ENCODE results near the gene TH. TPM values are rescaled to one million over a fixed set of nuclear protein-coding genes. Genes with fewer than 3 reads are reported as not detected.

The TH gene
- total and polyA plus RNA-seq, 2 of the 8 experiments (the other 6 are each of a cell fraction or from before 2014, with no cell fraction given), result 0.09 TPM; not detected in 1

GRCh38 chr11:2192435-2192834 is 20.8 kb upstream of the TH start:
- ChIA-PET CTCF (ENCODE audit: partially characterized antibody) (interaction anchor here (0.7 to 6.1 kb wide), 17 partner anchors 14 to 694 kb away, joined by 3 to 116 read pairs (median 4); partner anchors contain the start of genes C11orf21, CDKN1C and TSPAN32), POLR2A (ENCODE audit: partially characterized antibody) (no interaction called here)
- no peaks in the 10 kb centered on the region for H3K79me2 ChIP-seq (ENCODE audit: control insufficient read depth in 1 of 2, insufficient read depth in 2 of 2, low read length in 2 of 2)
- no peak overlapping the region for H3K56ac ChIP-seq (replicated peaks; ENCODE audit: insufficient read length, low read depth, low read length)
- WGBS, 2 experiments (ENCODE audit: extremely low coverage in 1 of 2, insufficient coverage in 1 of 2, insufficient read length in 1 of 2, insufficient replicate concordance in 2 of 2, low coverage in 1 of 2, low lambda C conversion rate in 2 of 2, missing lambda C conversion rate in 1 of 2), result 83% methylated on average over 7 of the region's 10 CpGs; no CpG with 5 or more reads in 1 of the 2 experiments
- no peaks in the 10 kb centered on the region for H3K36me3 ChIP-seq (ENCODE audit: control insufficient read depth in 2 of 4, insufficient read depth in 4 of 4, low read length in 3 of 4)
- peaks cover 4% of the 10 kb centered on the region; the same call in 1 of the 2 replicates for H3K23me2 ChIP-seq (ENCODE audit: low read depth, low read length)
- H3K9me3 ChIP-seq (ENCODE audit: insufficient read depth in 2 of 2, low read depth in 1 of 2, low read length in 1 of 2), result no peaks in the 10 kb centered on the region
- H3K4me2 ChIP-seq (ENCODE audit: insufficient read depth in 1 of 2, low read depth in 2 of 2, low read length in 2 of 2), result no peak overlapping the region
- TF ChIP-seq YY1 (IDR thresholded peaks at IDR 0.05; ENCODE audit: low read depth, low read length) (no peak), SIRT6 (IDR thresholded peaks at IDR 0.05; ENCODE audit: low read length) (no peak), SP1 (IDR thresholded peaks at IDR 0.05; ENCODE audit: low read depth, low read length) (no peak), EZH2 (IDR thresholded peaks at IDR 0.05; ENCODE audit: low read depth, low read length, severe bottlenecking) (no peak), SRF (IDR thresholded peaks at IDR 0.05; ENCODE audit: low read depth, low read length) (no peak), SIN3A (conservative IDR thresholded peaks at IDR 0.05 in 1 of 2, IDR thresholded peaks at IDR 0.05 in 1 of 2; ENCODE audit: low read depth in 1 of 2, low read length in 2 of 2) (no peak), POLR2AphosphoS5 (IDR thresholded peaks at IDR 0.05; ENCODE audit: low read depth, low read length) (no peak), TBP (IDR thresholded peaks at IDR 0.05; ENCODE audit: low read depth, low read length) (no peak), RXRA (IDR thresholded peaks at IDR 0.05; ENCODE audit: insufficient read depth, low read depth, low read length) (no peak), EP300 (IDR thresholded peaks at IDR 0.05; ENCODE audit: borderline replicate concordance in 1 of 2, low read depth in 2 of 2, low read length in 2 of 2) (no peak), POU5F1 (IDR thresholded peaks at IDR 0.05; ENCODE audit: low read depth, low read length) (no peak)
- H2BK12ac ChIP-seq (ENCODE audit: low read depth, low read length), result no peak overlapping the region
- no peak overlapping the region for H4K5ac ChIP-seq (ENCODE audit: insufficient read length, low read depth, low read length)
- FAIRE-seq (no peak), DNase-seq (ENCODE audit: low read depth in 1 of 2, low spot score in 2 of 2) (no peak)
- no peak overlapping the region for H2BK20ac ChIP-seq (ENCODE audit: low read length)
- no peak overlapping the region for H4K8ac ChIP-seq (ENCODE audit: extremely low read depth, insufficient read depth, low read length)
- H3K27ac ChIP-seq (ENCODE audit: low read depth, low read length), result no peak overlapping the region
- H3K4me1 ChIP-seq (replicated peaks in 1 of 4; ENCODE audit: control insufficient read depth in 3 of 4, insufficient read depth in 4 of 4, low read length in 3 of 4), result no peaks in the 10 kb centered on the region; a peak in 1 of 7 replicates
- no peak overlapping the region for H2BK5ac ChIP-seq (ENCODE audit: low read depth, low read length)
- H3K9ac ChIP-seq (replicated peaks in 1 of 4; ENCODE audit: extremely low read depth in 1 of 4, low read depth in 3 of 4, low read length in 3 of 4), result no peak overlapping the region
- H2BK120ac ChIP-seq (replicated peaks; ENCODE audit: low read depth, low read length), result no peak overlapping the region
- peaks cover 0 to 7% of the 10 kb centered on the region in 2 experiments for H4K20me1 ChIP-seq (replicated peaks in 1 of 2; ENCODE audit: control insufficient read depth in 1 of 2, insufficient read depth in 2 of 2, low read length in 2 of 2)
- no peak overlapping the region for H2AK5ac ChIP-seq (ENCODE audit: low read depth, low read length)
- H3K23ac ChIP-seq (ENCODE audit: insufficient read length), result no peak overlapping the region
- no peak overlapping the region for H4K91ac ChIP-seq (replicated peaks; ENCODE audit: insufficient read length, low read length)
- H3K4me3 ChIP-seq (ENCODE audit: extremely low read depth in 1 of 4, insufficient read depth in 2 of 4, low read depth in 3 of 4, low read length in 4 of 4), result no peak overlapping the region
- peaks cover 0 to 6% (median 0%) of the 10 kb centered on the region in 4 experiments; a peak in 2 of 7 replicates for H3K27me3 ChIP-seq (replicated peaks in 1 of 4; ENCODE audit: control insufficient read depth in 3 of 4, extremely low read depth in 1 of 4, insufficient read depth in 3 of 4, low read length in 3 of 4)
- H3K18ac ChIP-seq (ENCODE audit: extremely low read depth, low read length), result no peak overlapping the region
- no peak overlapping the region for H3K14ac ChIP-seq (ENCODE audit: insufficient read length)
- H3K4ac ChIP-seq (replicated peaks; ENCODE audit: insufficient read length, low read depth, low read length), result no peak overlapping the region
- no peaks in the 10 kb centered on the region for H3K79me1 ChIP-seq (ENCODE audit: low read depth, low read length)
- H2BK15ac ChIP-seq (ENCODE audit: low read length), result no peak overlapping the region
- H2AFZ ChIP-seq (ENCODE audit: low read length), result no peak overlapping the region
